WERI-Rb-1 (cell line): ENCODE measurements around the gene DOK7.

Experiments used
- DNase-seq: peaks from one replicate; pipeline ENCODE4 v3.0.0-alpha.2; 2020
- H3K27ac ChIP-seq: fragments of 250-450 bp; sonication (Bioruptor Pico); 2 replicates; pipeline ENCODE4 v1.5.1; 2020; ENCODE audit warnings: mild to moderate bottlenecking, moderate library complexity
- H3K27me3 ChIP-seq: fragments of 250-450 bp; sonication (Bioruptor Pico); 2 replicates; pipeline ENCODE4 v1.5.1; 2021; ENCODE audit warnings: mild to moderate bottlenecking, low read depth, moderate library complexity; ENCODE audit not compliant: insufficient read depth, severe bottlenecking
- H3K36me3 ChIP-seq: fragments of 250-450 bp; sonication (Bioruptor Pico); 2 replicates; pipeline ENCODE4 v1.5.1; 2020; ENCODE audit warnings: mild to moderate bottlenecking, moderate library complexity
- H3K4me3 ChIP-seq: 2 replicates; pipeline ENCODE4 v1.5.1; 2011; ENCODE audit warnings: low read depth, mild to moderate bottlenecking, control low read depth, low read length
- H3K9me3 ChIP-seq: fragments of 250-450 bp; sonication (Bioruptor Pico); 2 replicates; pipeline ENCODE4 v1.5.1; 2021; ENCODE audit warnings: mild to moderate bottlenecking, moderate library complexity; ENCODE audit not compliant: severe bottlenecking
- CTCF ChIP-seq: IDR thresholded peaks from 2 replicates; pipeline ENCODE4 v1.5.1; 2011; ENCODE audit warnings: low read depth, mild to moderate bottlenecking, control low read depth, inconsistent platforms, low read length

The DOK7 gene

GRCh38 chr4:3460926-3461325, 2.2 kb upstream of the DOK7 start:
- H3K9me3 ChIP-seq = no peaks in the 10 kb centered on the region
- no peak for DNase-seq
- no peak overlapping the region for H3K4me3 ChIP-seq
- H3K27me3 ChIP-seq = no peaks in the 10 kb centered on the region
- H3K36me3 ChIP-seq = no peaks in the 10 kb centered on the region
- TF ChIP-seq CTCF = no peak
- H3K27ac ChIP-seq = no peak overlapping the region

GRCh38 chr4:3461515-3462291, 1.4 kb upstream of the DOK7 start:
- H3K9me3 ChIP-seq = no peaks in the 10 kb centered on the region
- no peak for DNase-seq
- no peaks in the 10 kb centered on the region for H3K36me3 ChIP-seq
- H3K27me3 ChIP-seq = no peaks in the 10 kb centered on the region
- no peak overlapping the region for H3K27ac ChIP-seq
- H3K4me3 ChIP-seq = no peak overlapping the region
- no peak for TF ChIP-seq CTCF

- H3K36me3 ChIP-seq = no peaks in the 10 kb centered on the region
- no peak for DNase-seq
- no peak for TF ChIP-seq CTCF
- H3K27me3 ChIP-seq = no peaks in the 10 kb centered on the region
- no peak overlapping the region for H3K27ac ChIP-seq
- no peak overlapping the region for H3K4me3 ChIP-seq
- H3K9me3 ChIP-seq = no peaks in the 10 kb centered on the region
Observed at GRCh38 chr4:3462321-3462789, 751 bp upstream of the DOK7 start.

- Histone ChIP-seq H3K36me3 (no peaks in the 10 kb centered on the region), H3K27me3 (no peaks in the 10 kb centered on the region), H3K4me3 (no peak overlapping the region), H3K9me3 (no peaks in the 10 kb centered on the region), H3K27ac (no peak overlapping the region)
- TF ChIP-seq CTCF = no peak
- no peak for DNase-seq
Observed at GRCh38 chr4:3463556-3464348, 646 bp downstream of the DOK7 start.

- H3K27ac ChIP-seq = no peak overlapping the region
- TF ChIP-seq CTCF = no peak
- no peaks in the 10 kb centered on the region for H3K36me3 ChIP-seq
- DNase-seq = no peak
- no peak overlapping the region for H3K4me3 ChIP-seq
- H3K9me3 ChIP-seq = no peaks in the 10 kb centered on the region
- no peaks in the 10 kb centered on the region for H3K27me3 ChIP-seq
Observed at GRCh38 chr4:3464349-3464905, 1.3 kb downstream of the DOK7 start.
